CD4-positive, alpha-beta T cell treated with Interleukin-17A for 4 hours (primary cell): ENCODE measurements around the gene NOSIP.
A peak's percentile ranks its signal among the peaks of the same experiment; 100 is the strongest.
"Not testable (repeated sequence)": the region's sequence is repeated elsewhere in the genome, so short reads cannot be mapped to it uniquely, and the experiment has no call there.

ENCODE experiments used
- DNase-seq: peaks from one replicate; pipeline ENCODE4 v3.0.0-alpha.2; 2020; ENCODE audit warnings: mixed read lengths

NOSIP gene, protein sequence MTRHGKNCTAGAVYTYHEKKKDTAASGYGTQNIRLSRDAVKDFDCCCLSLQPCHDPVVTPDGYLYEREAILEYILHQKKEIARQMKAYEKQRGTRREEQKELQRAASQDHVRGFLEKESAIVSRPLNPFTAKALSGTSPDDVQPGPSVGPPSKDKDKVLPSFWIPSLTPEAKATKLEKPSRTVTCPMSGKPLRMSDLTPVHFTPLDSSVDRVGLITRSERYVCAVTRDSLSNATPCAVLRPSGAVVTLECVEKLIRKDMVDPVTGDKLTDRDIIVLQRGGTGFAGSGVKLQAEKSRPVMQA

DNA sequence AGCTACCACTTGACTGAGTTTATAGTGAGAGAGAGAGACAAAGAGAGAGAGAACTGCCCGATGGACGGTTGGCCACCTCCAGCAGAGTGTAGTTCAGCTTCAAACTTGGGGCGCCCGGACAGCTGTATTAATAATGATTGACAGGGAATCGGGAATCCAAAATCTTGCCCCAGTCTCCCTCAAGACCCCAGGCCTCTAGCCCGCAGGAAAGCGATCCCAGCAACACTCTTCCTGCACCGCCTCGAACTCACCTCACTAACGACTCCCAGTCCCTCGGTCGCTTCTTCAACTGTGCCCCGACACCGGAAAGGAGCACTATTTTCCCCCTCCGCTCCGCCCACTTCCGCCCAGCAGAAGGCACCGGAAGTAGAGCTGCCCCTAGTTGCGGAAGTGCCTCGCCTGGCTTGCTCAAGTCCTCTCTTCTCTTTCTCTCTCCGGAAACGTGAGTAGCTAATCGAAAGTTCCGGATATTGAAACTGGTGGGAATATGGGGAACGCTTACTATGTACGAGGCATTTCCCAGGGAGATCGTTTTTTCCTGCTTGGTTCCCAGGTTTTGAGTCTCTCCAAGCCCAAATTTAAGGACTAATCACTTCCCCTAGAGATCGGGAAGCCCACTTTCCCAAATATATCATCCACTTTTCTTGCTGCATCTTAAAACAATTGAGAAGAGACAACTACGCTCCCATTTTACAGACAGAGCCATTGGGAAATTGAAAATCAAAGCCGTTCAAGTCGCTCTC lies at the start of gene NOSIP:
Gene NOSIP (minus strand): TSS at position 293 of the 743 bp plus-strand sequence. CDS start 19,865 bp downstream, outside the sequence.
- DNase-seq = peak; percentile 97

DNA sequence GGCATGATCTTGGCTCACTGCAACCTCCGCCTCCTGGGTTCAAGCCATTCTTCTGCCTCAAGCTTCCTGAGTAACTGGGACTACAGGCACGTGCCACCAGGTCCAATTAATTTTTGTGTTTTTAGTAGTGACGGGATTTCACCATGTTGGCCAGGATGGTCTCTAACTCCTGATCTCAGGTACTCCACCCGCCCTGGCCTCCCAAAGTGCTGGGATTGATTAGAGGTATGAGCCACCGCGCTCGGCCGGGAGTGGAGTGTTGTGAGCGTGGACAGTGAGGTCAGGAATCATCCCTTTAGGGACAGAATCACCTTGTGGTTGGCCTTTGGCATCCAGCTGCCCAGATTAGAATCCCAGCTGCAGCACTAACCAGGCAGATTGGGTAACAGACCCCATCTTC lies 49.3 kb upstream of the NOSIP start:
- no peak for DNase-seq

DNA sequence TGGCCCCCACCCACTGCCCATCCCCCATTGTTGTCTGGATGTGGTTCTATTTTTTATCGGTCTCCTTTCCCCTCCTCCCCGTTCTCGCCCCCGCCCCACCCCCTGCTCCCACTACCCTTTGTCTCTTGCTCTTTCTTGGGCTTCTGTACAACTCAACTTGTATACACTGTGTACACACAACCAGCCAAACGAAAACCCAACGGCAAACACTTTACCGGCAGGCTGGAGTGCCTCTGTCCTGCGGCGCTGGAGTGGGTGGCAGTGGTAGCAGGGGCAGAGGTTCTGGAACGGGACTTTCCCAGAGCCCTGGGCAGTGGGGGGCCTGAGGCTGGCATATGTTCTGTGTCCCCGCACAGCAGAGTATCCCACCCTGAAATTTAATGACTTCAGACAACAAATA lies 45.9 kb upstream of the NOSIP start:
- DNase-seq = no peak

DNA sequence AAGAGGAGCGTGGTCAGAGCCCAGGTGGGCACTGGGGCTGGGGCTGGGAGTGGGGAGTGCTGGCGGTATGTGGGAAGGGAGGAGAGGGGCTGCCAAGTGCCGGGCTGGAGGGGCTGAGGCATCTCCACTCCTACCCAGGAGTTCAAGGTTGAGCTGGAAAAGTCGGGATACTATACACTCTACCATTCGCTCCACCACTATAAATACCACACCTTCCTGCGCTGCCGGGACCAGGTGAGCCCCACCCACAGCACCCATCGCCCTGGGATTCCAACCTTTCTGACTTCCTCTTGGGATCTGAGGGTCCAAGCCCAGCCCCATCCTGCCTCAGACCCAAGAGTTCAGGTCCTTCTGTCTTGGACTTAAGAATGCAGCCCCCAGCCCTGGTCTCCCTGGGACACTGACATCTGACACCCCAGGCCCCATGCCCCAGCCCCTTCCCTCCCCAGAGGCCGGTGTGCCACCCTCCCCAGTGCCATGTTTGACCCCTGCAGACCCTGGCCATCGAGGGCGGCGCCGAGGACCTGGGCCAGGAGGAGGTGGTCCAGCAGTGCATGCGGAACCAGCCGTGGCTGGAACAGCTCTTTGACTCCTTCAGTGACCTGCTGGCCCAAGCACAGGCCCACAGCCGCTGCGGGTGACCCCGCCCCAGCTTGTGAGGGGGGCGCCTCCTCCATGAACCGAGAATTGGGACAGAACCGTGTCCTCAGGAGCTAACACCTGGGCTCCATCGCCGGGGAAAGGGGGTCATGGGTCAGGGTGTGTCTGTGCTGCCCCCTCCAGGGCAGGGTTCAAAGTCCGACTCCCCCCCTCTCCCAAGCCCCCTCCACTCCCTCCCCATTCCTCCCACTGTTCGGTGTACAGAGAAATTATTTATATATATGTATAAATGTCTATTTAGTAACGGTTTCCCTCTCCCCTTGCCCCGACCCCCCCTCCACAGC lies 44.9 kb upstream of the NOSIP start:
- no peak for DNase-seq

DNA sequence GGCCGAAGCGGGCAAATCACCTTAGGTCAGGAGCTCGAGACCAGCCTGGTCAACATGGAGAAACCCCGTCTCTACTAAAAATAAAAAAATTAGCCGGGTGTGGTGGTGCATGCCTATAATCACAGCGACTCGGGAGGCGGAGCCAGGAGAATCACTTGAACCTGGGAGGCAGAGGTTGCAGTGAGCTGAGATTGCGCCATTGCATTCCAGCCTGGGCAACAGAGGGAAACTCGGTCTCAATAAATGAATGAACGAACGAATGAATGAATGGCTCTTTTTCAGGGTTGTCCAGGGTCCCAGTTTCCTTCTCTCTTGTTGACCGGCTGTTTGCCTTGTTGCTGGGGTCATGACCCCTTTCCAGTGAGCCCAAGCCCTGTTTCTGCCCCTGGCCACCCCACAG lies 37.5 kb upstream of the NOSIP start:
- DNase-seq = not testable (repeated sequence)

DNA sequence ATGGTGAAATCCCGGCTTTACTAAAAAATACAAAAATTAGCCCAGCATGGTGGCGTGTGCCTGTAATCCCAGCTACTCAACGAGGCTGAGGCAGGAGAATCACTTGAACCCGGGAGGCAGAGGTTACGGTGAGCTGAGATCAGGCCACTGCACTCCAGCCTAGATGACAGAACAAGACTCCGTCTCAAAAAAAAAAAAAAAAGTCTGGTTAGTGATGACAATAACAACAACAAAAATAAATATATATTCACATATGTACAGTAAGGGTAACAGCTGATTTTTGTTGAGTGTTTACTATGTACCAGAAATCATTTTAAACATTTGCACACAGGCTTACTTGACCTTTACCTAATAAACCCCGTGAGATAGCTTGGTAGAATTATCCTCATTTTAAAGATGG lies 36.6 kb upstream of the NOSIP start:
- DNase-seq = no peak

DNA sequence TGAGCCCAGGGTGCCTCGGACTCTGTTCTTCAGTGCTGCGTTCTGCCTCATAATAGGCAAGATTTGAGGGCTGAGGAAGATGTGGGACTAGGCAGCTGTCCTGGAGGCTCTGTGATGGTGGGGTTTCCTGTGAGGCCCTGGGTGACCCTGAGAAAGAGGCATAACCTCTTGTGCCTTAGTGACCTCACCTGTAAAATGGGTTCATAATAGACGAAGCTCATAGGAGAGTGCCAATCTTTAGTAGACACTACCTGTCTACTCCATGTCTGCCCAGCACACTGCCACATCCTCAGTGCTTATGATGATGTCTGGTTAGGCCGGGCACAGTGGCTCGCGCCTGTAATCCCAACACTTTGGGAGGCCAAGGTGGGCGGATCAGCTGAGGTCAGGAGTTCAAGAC lies 36.2 kb upstream of the NOSIP start:
- no peak for DNase-seq

DNA sequence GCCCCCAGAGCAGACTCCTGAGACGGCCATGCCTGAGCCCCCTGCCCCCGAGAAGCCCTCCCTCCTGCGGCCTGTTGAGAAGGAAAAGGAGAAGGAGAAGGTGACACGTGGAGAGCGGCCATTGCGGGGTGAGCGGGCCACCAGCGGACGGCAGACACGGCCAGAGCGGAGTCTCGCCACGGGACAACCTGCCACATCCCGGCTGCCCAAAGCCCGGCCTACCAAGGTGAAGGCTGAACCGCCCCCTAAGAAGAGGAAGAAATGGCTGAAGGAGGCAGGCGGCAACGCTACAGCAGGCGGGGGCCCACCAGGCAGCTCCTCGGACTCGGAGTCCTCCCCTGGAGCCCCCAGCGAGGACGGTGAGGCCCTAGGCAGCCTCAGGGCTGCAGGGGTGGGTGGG lies 35.5 kb upstream of the NOSIP start:
- no peak for DNase-seq

DNA sequence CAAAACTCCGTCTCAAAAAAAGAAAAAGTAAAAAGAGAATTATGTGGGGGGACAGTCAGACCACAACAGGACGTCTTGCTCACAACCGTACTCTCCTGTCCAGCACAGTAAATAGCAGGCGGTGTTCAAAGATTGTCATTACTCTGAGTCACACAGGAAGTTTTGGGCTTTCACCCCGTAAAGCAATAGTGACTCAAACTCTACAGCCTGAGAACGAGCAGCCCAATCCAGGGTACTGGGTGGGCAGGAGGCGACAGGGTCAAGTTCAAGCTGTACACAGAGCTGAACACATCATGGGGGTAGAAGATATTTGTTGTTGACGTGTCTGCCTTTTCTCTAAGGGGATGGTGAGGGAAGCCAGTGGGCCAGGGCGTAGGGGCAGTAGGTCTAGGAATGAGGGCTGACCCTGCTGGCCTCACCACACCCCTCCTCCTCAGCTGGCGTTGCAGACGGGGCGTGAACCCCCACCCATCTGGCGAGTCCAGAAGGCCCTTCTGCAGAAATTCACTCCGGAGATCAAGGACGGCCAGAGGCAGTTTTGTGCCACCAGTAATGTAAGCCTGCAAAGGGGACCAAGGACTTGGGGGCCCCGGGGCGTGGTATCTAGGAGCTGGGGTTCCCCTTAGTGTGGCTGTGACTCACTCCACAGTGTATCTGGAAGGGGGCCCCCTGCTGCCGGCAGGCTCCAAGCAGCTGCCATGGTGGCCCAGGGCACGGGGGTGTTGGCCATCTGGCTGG lies 33.9 kb upstream of the NOSIP start:
- DNase-seq = no peak

DNA sequence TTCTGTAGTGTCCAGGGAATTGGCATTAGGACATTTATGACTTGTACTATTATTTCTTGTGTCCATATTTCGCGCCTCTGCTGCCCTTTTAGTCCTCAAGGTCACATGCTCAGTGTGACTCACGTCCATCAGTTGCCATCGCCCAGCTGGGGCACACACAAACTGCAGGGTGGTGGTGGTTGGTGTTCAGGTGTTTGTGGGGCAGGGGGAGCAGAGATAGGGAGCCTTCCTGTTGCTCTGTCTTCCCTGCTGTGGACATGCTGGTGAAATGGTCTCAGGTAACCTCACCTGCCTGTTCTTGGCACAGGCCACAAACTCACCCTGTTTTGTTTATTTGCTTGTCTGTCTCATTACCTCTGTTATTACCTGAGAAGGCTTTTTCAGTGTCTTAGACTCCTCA lies 33.0 kb upstream of the NOSIP start:
- no peak for DNase-seq

DNA sequence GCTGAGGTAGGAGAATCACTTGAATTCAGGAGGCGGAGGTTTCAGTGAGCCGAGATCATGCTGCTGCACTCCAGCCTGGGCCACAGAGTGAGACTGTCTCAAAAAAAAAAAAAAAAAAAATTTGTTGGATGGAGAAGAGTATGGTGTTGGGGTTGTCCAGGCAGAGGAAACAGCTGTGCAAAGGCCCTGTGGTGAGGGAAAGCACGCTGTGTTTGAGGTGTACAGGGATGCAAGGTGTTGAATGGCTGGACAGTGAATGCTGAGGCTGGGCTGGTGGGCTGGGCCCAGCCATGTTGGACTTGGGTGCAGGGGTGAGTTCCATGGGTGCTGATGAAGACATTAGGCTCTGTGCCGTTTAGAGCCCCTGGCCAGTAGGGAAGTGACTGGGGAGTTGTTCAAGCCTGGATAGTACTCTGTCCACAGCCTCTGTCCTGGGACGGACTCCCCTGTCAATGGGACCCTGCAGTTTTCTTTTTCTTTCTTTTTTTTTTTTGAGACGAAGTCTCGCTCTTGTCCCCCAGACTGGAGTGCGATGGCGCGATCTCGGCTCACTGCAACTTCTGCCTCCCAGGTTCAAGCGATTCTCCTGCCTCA lies 29.2 kb upstream of the NOSIP start:
- no peak for DNase-seq

DNA sequence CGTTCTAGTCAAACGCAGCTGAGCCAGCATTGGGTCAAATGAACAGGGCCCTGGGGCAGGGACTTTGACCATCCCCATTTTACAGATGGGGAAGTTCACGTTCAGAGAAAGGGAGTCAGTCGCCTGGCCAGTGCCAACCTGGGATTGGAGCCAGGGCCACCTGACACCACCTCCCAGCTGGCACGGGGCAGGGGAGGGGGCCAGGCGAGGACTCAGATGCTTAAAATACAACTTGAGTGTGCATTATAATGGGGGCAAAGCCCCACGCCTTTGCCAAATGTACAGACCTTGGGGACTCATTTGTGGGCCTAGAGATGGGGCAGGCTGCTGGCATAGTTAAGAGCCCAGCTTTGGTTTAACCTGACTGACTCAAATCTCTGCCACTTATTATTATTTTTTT lies 25.2 kb upstream of the NOSIP start:
- DNase-seq = no peak

DNA sequence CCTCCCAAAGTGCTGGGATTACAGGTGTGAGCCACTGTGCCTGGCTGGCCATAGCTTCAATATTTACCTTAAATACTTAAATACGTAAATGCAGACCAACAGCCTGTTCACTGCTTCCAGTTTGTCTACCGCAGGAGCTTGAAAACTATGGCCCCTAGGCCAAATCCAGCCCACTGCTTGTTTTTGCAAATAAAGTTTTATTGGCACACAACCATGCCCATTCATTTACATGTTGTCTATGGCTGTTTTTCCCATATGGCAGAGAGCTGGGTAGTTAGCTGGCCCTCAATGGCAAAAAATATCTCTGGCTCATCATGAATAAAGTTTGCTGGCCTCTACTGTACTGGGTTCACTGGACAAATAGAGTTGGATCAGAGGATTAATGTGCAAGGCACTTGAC lies 22.4 kb upstream of the NOSIP start:
- no peak for DNase-seq

DNA sequence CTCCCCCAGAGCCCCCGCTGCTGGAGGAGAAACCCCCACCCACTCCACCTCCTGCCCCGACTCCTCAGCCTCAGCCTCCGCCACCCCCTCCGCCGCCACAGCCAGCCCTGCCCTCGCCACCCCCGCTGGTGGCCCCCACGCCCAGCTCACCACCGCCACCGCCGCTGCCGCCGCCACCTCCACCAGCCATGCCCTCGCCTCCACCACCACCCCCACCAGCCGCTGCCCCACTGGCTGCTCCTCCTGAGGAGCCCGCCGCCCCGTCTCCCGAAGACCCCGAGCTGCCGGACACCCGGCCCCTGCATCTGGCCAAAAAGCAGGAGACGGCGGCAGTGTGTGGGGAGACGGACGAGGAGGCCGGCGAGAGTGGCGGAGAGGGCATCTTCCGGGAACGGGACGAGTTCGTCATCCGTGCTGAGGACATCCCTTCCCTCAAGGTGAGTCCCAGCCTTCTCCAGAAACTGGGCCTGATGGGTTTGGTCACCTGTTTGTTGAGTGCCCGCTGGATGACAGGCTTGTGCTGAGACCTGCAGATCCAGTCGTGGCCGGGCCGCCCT lies 21.2 kb upstream of the NOSIP start:
- no peak for DNase-seq

DNA sequence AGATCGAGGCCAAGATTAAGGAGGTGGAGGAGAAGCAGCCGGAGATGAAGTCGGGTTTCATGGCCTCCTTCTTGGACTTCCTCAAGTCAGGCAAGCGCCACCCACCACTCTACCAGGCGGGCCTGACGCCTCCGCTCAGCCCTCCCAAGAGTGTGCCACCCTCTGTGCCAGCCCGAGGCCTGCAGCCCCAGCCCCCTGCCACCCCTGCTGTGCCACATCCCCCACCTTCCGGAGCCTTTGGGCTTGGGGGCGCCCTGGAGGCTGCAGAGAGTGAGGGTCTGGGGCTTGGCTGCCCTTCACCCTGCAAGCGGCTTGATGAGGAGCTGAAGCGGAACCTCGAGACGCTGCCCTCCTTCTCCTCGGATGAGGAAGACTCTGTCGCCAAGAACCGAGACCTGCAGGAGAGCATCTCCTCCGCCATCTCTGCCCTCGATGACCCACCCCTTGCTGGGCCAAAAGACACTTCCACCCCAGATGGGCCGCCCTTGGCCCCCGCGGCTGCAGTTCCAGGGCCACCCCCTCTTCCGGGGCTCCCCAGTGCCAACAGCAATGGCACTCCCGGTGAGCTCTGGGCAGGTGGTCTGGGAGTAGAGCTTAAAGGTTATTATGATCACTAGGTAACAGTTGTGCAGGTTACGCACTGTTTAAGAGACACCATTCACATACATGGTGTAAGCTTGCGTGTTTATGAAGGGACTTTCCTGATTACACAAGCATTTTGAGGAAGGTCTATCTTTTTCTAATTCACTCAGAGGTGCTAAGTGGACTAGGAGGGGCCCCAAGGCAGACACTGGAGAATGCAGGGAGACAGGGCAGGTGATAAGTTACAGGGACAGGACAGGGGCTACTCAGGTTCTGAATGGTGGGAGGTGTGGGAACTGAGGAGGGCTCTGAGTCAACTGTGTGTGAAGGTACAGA lies 19.3 kb upstream of the NOSIP start:
- DNase-seq = no peak

DNA sequence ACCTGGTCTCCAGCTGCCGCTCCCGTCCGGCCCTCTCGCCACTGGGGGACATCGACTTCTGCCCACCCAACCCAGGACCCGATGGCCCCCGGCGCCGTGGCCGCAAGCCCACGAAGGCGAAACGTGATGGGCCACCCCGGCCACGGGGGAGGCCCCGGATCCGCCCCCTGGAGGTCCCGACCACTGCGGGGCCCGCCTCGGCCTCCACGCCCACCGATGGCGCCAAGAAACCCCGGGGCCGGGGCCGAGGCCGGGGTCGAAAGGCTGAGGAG lies 17.3 kb upstream of the NOSIP start:
- no peak for DNase-seq

DNA sequence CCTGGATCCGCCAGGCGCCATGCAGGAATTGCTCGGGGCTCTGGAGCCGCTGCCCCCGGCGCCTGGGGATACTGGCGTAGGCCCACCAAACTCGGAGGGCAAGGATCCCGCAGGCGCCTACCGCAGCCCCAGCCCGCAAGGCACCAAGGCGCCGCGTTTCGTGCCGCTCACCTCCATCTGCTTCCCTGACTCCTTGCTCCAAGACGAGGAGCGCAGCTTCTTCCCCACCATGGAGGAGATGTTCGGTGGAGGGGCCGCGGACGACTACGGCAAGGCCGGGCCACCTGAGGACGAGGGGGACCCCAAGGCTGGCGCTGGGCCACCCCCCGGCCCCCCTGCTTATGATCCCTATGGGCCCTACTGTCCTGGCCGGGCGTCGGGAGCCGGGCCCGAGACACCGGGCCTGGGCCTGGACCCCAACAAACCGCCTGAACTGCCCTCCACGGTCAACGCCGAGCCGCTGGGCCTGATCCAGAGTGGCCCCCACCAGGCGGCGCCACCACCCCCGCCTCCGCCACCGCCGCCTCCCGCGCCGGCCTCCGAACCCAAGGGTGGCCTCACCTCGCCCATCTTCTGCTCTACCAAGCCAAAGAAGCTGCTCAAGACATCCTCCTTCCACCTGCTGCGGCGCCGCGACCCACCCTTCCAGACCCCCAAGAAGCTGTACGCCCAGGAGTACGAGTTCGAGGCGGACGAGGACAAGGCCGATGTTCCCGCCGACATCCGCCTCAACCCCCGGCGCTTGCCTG lies 16.8 kb upstream of the NOSIP start:
- DNase-seq = no peak

DNA sequence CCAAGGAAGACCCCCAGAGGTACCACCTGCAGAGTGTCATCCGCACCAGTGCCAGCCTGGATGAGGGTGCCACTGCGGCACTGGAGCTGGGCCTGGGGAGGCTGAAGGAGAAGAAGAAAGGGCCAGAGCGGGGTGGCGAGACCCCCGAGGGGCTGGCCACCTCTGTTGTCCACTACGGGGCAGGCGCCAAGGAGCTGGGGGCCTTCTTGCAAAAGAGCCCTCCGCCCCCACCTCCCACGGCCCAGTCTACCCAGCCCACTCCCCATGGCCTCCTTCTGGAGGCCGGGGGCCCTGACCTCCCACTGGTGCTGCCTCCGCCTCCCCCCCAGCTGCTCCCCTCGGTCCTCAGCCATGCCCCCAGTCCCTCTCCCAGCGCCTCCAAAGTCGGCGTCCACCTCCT lies 16.1 kb upstream of the NOSIP start:
- no peak for DNase-seq

DNA sequence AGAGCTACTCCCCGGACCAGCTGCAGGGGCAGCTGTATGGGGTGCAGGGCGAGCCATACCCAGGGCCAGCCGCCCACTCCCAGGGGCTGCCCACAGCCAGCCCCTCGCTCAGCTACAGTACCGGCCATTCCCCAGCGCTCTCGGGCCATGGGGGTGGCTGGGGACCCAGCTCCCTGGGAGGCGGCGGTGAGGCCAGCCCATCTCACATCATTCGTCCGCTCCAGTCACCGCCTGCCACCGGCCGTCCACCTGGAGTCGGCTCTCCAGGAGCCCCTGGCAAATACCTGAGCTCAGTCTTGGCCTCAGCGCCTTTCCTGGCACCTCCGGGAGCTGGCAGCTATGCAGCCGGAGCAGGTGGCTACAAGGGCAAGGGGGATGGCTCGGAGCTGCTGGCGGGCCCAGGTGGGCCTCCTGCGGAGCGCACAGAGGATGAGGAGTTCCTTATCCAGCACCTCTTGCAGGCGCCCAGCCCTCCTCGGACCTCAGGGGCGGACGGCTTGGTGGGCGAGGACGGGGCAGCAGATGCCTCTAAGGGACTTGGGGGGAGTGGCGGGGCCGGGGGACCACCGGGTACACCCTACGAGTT lies 15.6 kb upstream of the NOSIP start:
- DNase-seq = no peak
